ENCODE data around the gene SFN.
"Not testable (repeated sequence)": the region's sequence is repeated elsewhere in the genome, so short reads cannot be mapped to it uniquely, and the experiment has no call there.

The SFN gene

GRCh38 chr1:26873097-26873496, 10.1 kb downstream of the SFN start:
- DNase-seq (ENCODE audit: low read depth) = not testable (repeated sequence)

- DNase-seq (ENCODE audit: low read depth) = no peak
Measured at GRCh38 chr1:26874896-26875295, 11.9 kb downstream of the SFN start.

GRCh38 chr1:26877326-26877725, 14.4 kb downstream of the SFN start:
- no peak for DNase-seq (ENCODE audit: low read depth)

GRCh38 chr1:26879793-26880192, 16.8 kb downstream of the SFN start:
- DNase-seq (ENCODE audit: low read depth) = no peak

GRCh38 chr1:26881611-26882010, 18.7 kb downstream of the SFN start:
- not testable (repeated sequence) for DNase-seq (ENCODE audit: low read depth)

GRCh38 chr1:26882696-26883463, 19.9 kb downstream of the SFN start:
- no peak for DNase-seq (ENCODE audit: low read depth)

GRCh38 chr1:26887125-26887524, 24.2 kb downstream of the SFN start:
- peak; percentile 27 for DNase-seq (ENCODE audit: low read depth)

GRCh38 chr1:26888231-26888630, 25.3 kb downstream of the SFN start:
- DNase-seq (ENCODE audit: low read depth) = no peak

GRCh38 chr1:26889551-26890466, 26.9 kb downstream of the SFN start, which contains the start of gene GPN2:
GPN2 (minus strand) TSS chr1:26890283; CDS start chr1:26890096, 187 bp downstream.
- peak; percentile 57 for DNase-seq (ENCODE audit: low read depth)

GRCh38 chr1:26890467-26890796, 27.5 kb downstream of the SFN start:
- DNase-seq (ENCODE audit: low read depth) = no peak

GRCh38 chr1:26894263-26894662, 31.3 kb downstream of the SFN start:
- no peak for DNase-seq (ENCODE audit: low read depth)

- no peak for DNase-seq (ENCODE audit: low read depth)
Measured at GRCh38 chr1:26897351-26897750, 34.4 kb downstream of the SFN start.

- peak; percentile 87 for DNase-seq (ENCODE audit: low read depth)
Measured at GRCh38 chr1:26900001-26900814, 37.3 kb downstream of the SFN start, which contains the start of gene GPATCH3. GPATCH3 (minus strand) TSS chr1:26900467; CDS start chr1:26900442, 25 bp downstream.

GRCh38 chr1:26900815-26901511, 38.0 kb downstream of the SFN start:
- no peak for DNase-seq (ENCODE audit: low read depth)

- DNase-seq (ENCODE audit: low read depth) = peak; percentile 84
Measured at GRCh38 chr1:26907071-26907917, 44.3 kb downstream of the SFN start.

- no peak for DNase-seq (ENCODE audit: low read depth)
Measured at GRCh38 chr1:26909951-26910342, 47.0 kb downstream of the SFN start.

GRCh38 chr1:26910343-26911160, 47.6 kb downstream of the SFN start:
- DNase-seq (ENCODE audit: low read depth) = no peak

GRCh38 chr1:26911399-26912146, 48.6 kb downstream of the SFN start:
- no peak for DNase-seq (ENCODE audit: low read depth)

GRCh38 chr1:26912147-26912490, 49.2 kb downstream of the SFN start:
- DNase-seq (ENCODE audit: low read depth) = no peak

Data from stromal cell of bone marrow (primary cell).